ENCODE data around the gene KCNC1.

KCNC1 gene

GRCh38 chr11:17788084-17788483, 53.5 kb downstream of the KCNC1 start:
- DNase-seq (ENCODE audit: low read depth in 2 of 3, low spot score in 2 of 3), result no peak

GRCh38 chr11:17790453-17790852, 55.9 kb downstream of the KCNC1 start:
- DNase-seq (ENCODE audit: low read depth in 2 of 3, low spot score in 2 of 3), result no peak

- no peak for DNase-seq (ENCODE audit: low read depth in 2 of 3, low spot score in 2 of 3)
These were observed 56.6 kb downstream of the KCNC1 start for GRCh38 chr11:17791144-17791543.

- DNase-seq (ENCODE audit: low read depth in 2 of 3, low spot score in 2 of 3), result no peak
These were observed 57.6 kb downstream of the KCNC1 start for GRCh38 chr11:17792161-17792560.

GRCh38 chr11:17793642-17794170, 59.1 kb downstream of the KCNC1 start:
- DNase-seq (ENCODE audit: low read depth in 2 of 3, low spot score in 2 of 3), result no peak

GRCh38 chr11:17794981-17795380, 60.4 kb downstream of the KCNC1 start:
- no peak for DNase-seq (ENCODE audit: low read depth in 2 of 3, low spot score in 2 of 3)

GRCh38 chr11:17796154-17796553, 61.6 kb downstream of the KCNC1 start:
- DNase-seq (ENCODE audit: low read depth in 2 of 3, low spot score in 2 of 3), result no peak

GRCh38 chr11:17798253-17798652, 63.7 kb downstream of the KCNC1 start:
- DNase-seq (ENCODE audit: low read depth in 2 of 3, low spot score in 2 of 3), result no peak

- no peak for DNase-seq (ENCODE audit: low read depth in 2 of 3, low spot score in 2 of 3)
These were observed 64.1 kb downstream of the KCNC1 start for GRCh38 chr11:17798716-17799115.

GRCh38 chr11:17799147-17799546, 64.6 kb downstream of the KCNC1 start:
- DNase-seq (ENCODE audit: low read depth in 2 of 3, low spot score in 2 of 3), result no peak

- no peak for DNase-seq (ENCODE audit: low read depth in 2 of 3, low spot score in 2 of 3)
These were observed 66.6 kb downstream of the KCNC1 start for GRCh38 chr11:17801166-17801565.

GRCh38 chr11:17802491-17802890, 67.9 kb downstream of the KCNC1 start:
- DNase-seq (ENCODE audit: low read depth in 2 of 3, low spot score in 2 of 3), result no peak

- no peak for DNase-seq (ENCODE audit: low read depth in 2 of 3, low spot score in 2 of 3)
These were observed 69.3 kb downstream of the KCNC1 start for GRCh38 chr11:17803754-17804334.

- DNase-seq (ENCODE audit: low read depth in 2 of 3, low spot score in 2 of 3), result no peak
These were observed 70.5 kb downstream of the KCNC1 start for GRCh38 chr11:17805043-17805442.

GRCh38 chr11:17805873-17806272, 71.3 kb downstream of the KCNC1 start:
- DNase-seq (ENCODE audit: low read depth in 2 of 3, low spot score in 2 of 3), result no peak

- DNase-seq (ENCODE audit: low read depth in 2 of 3, low spot score in 2 of 3), result no peak
These were observed 72.5 kb downstream of the KCNC1 start for GRCh38 chr11:17807034-17807433.

- DNase-seq (ENCODE audit: low read depth in 2 of 3, low spot score in 2 of 3), result no peak
These were observed 75.5 kb downstream of the KCNC1 start for GRCh38 chr11:17810041-17810440.

- no peak for DNase-seq (ENCODE audit: low read depth in 2 of 3, low spot score in 2 of 3)
These were observed 76.2 kb downstream of the KCNC1 start for GRCh38 chr11:17810746-17811145.

- DNase-seq (ENCODE audit: low read depth in 2 of 3, low spot score in 2 of 3), result no peak
These were observed 76.8 kb downstream of the KCNC1 start for GRCh38 chr11:17811352-17811751.

- no peak for DNase-seq (ENCODE audit: low read depth in 2 of 3, low spot score in 2 of 3)
These were observed 77.7 kb downstream of the KCNC1 start for GRCh38 chr11:17812091-17812864.

- no peak for DNase-seq (ENCODE audit: low read depth in 2 of 3, low spot score in 2 of 3)
These were observed 78.2 kb downstream of the KCNC1 start for GRCh38 chr11:17812865-17813187.

- DNase-seq (ENCODE audit: low read depth in 2 of 3, low spot score in 2 of 3), result no peak
These were observed 78.9 kb downstream of the KCNC1 start for GRCh38 chr11:17813391-17814059.
